ENCODE measurements around the gene BRD9.

The BRD9 gene

DNA sequence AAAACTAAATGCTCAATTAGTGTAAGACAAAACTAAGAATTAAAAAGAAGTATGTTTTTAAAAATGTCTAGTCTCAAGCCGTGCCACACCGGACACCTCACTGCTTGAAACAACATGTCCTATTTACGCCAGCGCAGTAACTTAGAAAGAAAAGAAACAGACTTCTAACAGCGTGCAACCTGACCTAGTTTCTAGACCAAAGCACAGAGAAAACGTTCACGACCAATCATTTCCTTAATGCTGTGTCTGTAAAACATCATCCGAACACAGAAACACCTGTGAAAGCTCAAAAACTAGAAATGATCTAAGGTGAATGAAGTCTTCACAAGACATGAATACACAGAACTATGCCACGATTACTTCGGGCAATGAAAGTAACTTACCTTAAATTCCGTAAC lies 4.0 kb downstream of the BRD9 start:
- Histone ChIP-seq H3K27ac (no peak overlapping the region), H3K9me3 (no peaks in the 10 kb centered on the region), H3K4me1 (ENCODE audit: control insufficient read depth in 1 of 2, insufficient read depth in 1 of 2, low read depth in 1 of 2, low read length in 1 of 2) (peaks cover 20 to 21% of the 10 kb centered on the region in 2 experiments), H3K4me3 (ENCODE audit: low read depth in 1 of 2, low read length in 1 of 2) (no peak overlapping the region), H3K36me3 (peaks cover 75% of the 10 kb centered on the region), H3K27me3 (no peaks in the 10 kb centered on the region)
- TF ChIP-seq CTCF (IDR thresholded peaks at IDR 0.05) = no peak

DNA sequence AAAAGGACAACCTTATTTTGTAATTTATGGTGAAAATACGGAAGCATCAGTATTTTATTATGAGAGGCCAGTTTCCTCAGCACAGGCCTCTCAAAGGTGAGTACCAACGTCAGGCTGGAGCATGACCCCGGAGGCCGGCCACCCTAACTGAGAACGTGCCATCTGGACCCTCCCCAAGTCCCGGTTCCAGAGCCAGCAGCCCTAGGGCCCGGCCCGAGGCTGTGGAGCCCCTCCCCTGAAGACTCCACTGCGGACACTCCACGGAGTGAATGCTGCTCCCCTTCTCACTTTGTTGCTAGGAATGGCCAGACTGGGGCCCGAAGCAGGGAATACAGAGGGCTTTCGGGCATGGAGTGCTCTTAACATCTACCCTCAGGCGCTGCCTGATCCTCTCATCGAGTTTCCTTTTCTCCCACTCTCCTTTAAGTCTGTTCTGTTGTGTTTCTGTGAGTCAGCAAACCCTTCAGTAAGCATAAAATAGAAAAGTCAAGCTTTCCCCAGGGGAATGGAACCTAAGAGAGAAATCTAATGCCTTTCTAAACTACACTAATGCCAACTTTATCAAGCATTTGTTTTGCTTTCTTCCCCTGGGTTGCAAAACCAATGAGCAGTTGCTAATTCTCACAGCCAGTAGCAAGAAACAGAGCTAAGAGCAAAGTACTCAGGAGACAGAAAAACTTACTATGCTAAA lies 4.5 kb downstream of the BRD9 start:
- H3K27me3 ChIP-seq = no peaks in the 10 kb centered on the region
- peaks cover 81% of the 10 kb centered on the region for H3K36me3 ChIP-seq
- no peak overlapping the region for H3K27ac ChIP-seq
- TF ChIP-seq CTCF (IDR thresholded peaks at IDR 0.05) = no peak
- H3K4me1 ChIP-seq (ENCODE audit: control insufficient read depth in 1 of 2, insufficient read depth in 1 of 2, low read depth in 1 of 2, low read length in 1 of 2) = peaks cover 17% of the 10 kb centered on the region in 2 experiments
- no peak overlapping the region for H3K4me3 ChIP-seq (ENCODE audit: low read depth in 1 of 2, low read length in 1 of 2)
- H3K9me3 ChIP-seq = no peaks in the 10 kb centered on the region

DNA sequence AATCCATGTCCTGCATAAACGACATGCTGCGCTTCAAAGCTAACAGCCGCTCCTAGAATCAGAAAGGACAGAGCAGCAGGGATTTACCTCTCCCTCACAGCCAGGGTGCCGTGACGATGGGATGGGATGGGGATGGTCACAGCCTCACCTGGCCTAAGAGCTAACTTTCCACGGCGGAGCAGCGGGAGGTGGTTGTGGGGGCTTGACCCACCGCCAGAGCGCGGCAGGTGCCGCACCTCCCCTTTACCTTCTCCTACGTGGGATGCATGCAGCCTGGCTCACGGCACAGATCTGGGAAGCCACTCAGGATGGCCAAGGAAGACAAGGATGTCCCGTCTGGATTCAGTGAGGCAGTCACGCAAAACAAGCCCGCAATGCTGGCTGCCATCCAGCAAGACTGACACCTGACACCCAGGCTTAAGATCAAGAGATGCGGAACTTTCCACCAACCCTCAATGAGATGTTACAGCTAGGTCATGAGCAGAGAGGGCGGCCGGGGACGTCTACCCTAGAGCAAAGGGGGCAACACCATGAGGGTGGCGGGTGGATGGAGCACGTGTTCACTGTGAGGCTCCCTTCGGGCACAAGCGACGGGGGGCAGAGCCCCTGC lies 5.8 kb downstream of the BRD9 start:
- Histone ChIP-seq H3K4me3 (ENCODE audit: low read depth in 1 of 2, low read length in 1 of 2) (no peak overlapping the region), H3K27ac (no peak overlapping the region), H3K36me3 (peaks cover 92% of the 10 kb centered on the region), H3K9me3 (no peaks in the 10 kb centered on the region), H3K4me1 (ENCODE audit: control insufficient read depth in 1 of 2, insufficient read depth in 1 of 2, low read depth in 1 of 2, low read length in 1 of 2) (peaks cover 8% of the 10 kb centered on the region in 2 experiments), H3K27me3 (no peaks in the 10 kb centered on the region)
- TF ChIP-seq CTCF (IDR thresholded peaks at IDR 0.05) = no peak

DNA sequence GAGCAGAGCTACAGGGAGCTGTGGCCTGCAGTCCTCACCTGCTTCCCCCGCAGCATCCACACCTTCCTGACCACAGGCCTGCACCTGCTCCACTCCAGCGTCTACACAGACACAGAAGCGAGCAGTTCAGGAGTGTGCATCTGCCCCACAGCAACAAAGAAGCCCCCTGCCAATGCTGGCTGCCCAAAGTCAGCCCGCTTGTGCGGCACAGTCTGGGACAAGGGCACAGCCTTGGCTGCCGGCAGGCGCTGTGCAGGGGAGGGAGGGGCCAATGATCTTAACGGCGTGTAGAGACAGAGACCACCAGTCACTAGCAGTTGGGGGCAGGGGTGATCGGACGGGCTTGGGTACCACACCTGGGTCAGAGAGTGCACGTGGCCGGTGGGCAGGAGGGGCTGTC lies 6.6 kb downstream of the BRD9 start:
- Histone ChIP-seq H3K4me3 (ENCODE audit: low read depth in 1 of 2, low read length in 1 of 2) (no peak overlapping the region), H3K36me3 (peaks cover 97% of the 10 kb centered on the region), H3K9me3 (no peaks in the 10 kb centered on the region), H3K27me3 (no peaks in the 10 kb centered on the region), H3K27ac (no peak overlapping the region), H3K4me1 (ENCODE audit: control insufficient read depth in 1 of 2, insufficient read depth in 1 of 2, low read depth in 1 of 2, low read length in 1 of 2) (peaks cover under 1% of the 10 kb centered on the region in 2 experiments)
- TF ChIP-seq CTCF (IDR thresholded peaks at IDR 0.05) = no peak

DNA sequence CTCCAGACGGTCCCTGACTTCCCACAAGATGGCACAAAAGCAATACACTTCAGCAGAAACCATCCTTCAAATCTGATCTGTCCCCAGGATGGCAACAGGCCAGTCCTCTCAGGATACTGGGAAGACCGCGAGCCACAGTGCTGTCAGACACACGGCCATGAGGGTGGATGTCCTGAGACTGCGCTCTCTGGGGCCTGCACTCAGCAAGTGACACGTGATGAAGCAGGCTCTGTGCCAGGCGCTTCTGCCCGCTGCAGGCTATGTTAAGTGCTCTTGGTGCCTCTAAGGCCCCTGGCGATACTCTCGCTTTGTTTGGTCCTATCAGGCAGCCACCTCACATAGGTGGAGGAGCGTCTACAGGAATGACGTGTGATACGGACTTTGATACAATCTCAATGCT lies 7.1 kb downstream of the BRD9 start:
- no peak overlapping the region for H3K27ac ChIP-seq
- H3K9me3 ChIP-seq = no peaks in the 10 kb centered on the region
- H3K4me1 ChIP-seq (ENCODE audit: control insufficient read depth in 1 of 2, insufficient read depth in 1 of 2, low read depth in 1 of 2, low read length in 1 of 2) = no peaks in the 10 kb centered on the region
- H3K4me3 ChIP-seq (ENCODE audit: low read depth in 1 of 2, low read length in 1 of 2) = no peak overlapping the region
- H3K36me3 ChIP-seq = peaks cover 98% of the 10 kb centered on the region
- TF ChIP-seq CTCF (IDR thresholded peaks at IDR 0.05) = no peak
- no peaks in the 10 kb centered on the region for H3K27me3 ChIP-seq
